ENCODE results near the gene OPCML. TPM values are rescaled to one million over a fixed set of nuclear protein-coding genes. Genes with fewer than 3 reads are reported as not detected.

Gene OPCML
- total RNA-seq, 1 donor from 2014 or later, result 4.6 TPM

GRCh38 chr11:133559382-133559781, 27.1 kb upstream of the OPCML start:
- peaks cover 12% of the 10 kb centered on the region for H3K27me3 Mint-ChIP-seq
- no peaks in the 10 kb centered on the region for H3K36me3 Mint-ChIP-seq
- peaks cover 4% of the 10 kb centered on the region for H3K4me1 Mint-ChIP-seq (ENCODE audit: unreplicated experiment)
- H3K27ac Mint-ChIP-seq, result no peak overlapping the region
- DNase-seq (ENCODE audit: extremely low spot score, unreplicated experiment), result no peak
- no peak overlapping the region for H3K4me3 Mint-ChIP-seq
- TF ChIP-seq CTCF (conservative IDR thresholded peaks at IDR 0.05), result no peak
- H3K9me3 Mint-ChIP-seq, result no peaks in the 10 kb centered on the region

GRCh38 chr11:133555034-133555433, 22.7 kb upstream of the OPCML start:
- no peak overlapping the region for H3K4me3 Mint-ChIP-seq
- no peak overlapping the region for H3K27ac Mint-ChIP-seq
- peaks cover 14% of the 10 kb centered on the region for H3K27me3 Mint-ChIP-seq
- no peaks in the 10 kb centered on the region for H3K4me1 Mint-ChIP-seq (ENCODE audit: unreplicated experiment)
- no peaks in the 10 kb centered on the region for H3K9me3 Mint-ChIP-seq
- no peak for TF ChIP-seq CTCF (conservative IDR thresholded peaks at IDR 0.05)
- no peaks in the 10 kb centered on the region for H3K36me3 Mint-ChIP-seq
- no peak for DNase-seq (ENCODE audit: extremely low spot score, unreplicated experiment)

DNA sequence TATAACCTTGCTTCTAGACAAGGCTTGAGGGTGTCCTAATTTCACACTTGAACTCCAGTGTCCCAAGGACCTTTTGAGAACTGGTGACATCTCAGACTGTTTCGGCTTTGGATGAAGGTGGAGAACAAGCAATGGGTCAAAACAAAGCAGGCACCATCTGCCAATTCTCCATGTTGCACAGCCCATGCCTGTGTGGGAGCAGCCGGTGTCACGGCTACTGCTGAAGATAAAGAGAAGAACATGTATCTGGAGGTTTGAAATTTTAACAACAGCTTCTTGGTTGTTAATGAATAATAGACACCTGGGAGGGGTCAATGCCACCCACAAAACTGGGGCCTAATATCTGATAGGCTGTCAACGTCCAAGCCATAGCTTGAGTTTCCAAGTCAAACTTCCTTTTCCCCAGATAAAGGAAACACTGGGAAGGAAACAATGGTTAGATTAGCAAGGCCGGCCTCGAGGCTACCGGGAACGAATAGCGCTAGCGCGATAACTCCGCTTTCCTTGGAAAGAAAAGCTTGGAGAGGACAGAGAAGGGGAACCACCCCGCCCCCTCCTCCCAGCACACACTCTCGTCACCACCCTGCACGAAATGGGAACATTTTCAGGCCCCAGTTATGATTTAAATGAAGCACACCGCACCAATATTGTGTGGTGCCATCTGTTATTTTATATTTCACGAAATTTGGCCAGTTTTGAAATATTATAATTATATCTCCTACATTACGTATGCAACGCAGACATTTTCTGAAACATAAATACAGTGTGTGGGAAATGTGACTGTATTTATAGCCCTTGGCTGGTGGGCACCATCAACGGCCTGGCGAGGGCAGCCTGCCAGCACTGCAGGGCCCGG, 21.8 kb upstream of the OPCML start:
- Mint-ChIP-seq H3K4me1 (ENCODE audit: unreplicated experiment) (no peaks in the 10 kb centered on the region), H3K27me3 (peaks cover 14% of the 10 kb centered on the region), H3K4me3 (no peak overlapping the region), H3K27ac (no peak overlapping the region), H3K9me3 (no peaks in the 10 kb centered on the region), H3K36me3 (no peaks in the 10 kb centered on the region)
- TF ChIP-seq CTCF (conservative IDR thresholded peaks at IDR 0.05), result no peak
- no peak for DNase-seq (ENCODE audit: extremely low spot score, unreplicated experiment)

DNA sequence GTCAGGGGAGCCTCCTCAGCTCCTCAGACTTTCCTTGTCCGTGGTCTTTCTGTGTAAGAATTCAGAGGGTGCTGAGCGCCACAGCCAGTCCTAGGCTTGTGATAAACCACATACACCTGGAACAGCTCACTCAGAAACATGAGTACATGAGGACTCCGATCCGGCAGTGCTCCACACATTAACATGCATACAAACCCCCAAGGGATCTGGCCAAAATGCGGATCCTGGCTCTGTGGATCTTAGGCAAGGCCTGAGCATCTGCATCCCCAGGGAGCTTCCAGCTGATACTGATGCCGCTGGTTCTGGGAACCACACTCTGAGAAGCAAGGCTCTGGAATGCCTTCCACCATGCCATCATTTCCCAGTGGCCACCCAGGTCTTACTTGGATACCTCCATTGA, 20.6 kb upstream of the OPCML start:
- no peaks in the 10 kb centered on the region for H3K9me3 Mint-ChIP-seq

GRCh38 chr11:133551064-133551463, 18.8 kb upstream of the OPCML start:
- TF ChIP-seq CTCF (conservative IDR thresholded peaks at IDR 0.05), result no peak
- Mint-ChIP-seq H3K4me1 (ENCODE audit: unreplicated experiment) (no peaks in the 10 kb centered on the region), H3K27me3 (peaks cover 12% of the 10 kb centered on the region), H3K27ac (no peak overlapping the region), H3K4me3 (no peak overlapping the region), H3K9me3 (no peaks in the 10 kb centered on the region), H3K36me3 (no peaks in the 10 kb centered on the region)
- DNase-seq (ENCODE audit: extremely low spot score, unreplicated experiment), result no peak

More for the DNA sequence above, 20.6 kb upstream of the OPCML start:
- DNase-seq (ENCODE audit: extremely low spot score, unreplicated experiment), result no peak
- Mint-ChIP-seq H3K27ac (no peak overlapping the region), H3K36me3 (no peaks in the 10 kb centered on the region), H3K27me3 (peaks cover 15% of the 10 kb centered on the region), H3K4me1 (ENCODE audit: unreplicated experiment) (no peaks in the 10 kb centered on the region), H3K4me3 (no peak overlapping the region)
- no peak for TF ChIP-seq CTCF (conservative IDR thresholded peaks at IDR 0.05)

All from type B pancreatic cell (in vitro differentiated cells).